Measurements from ENCODE around the gene ARMC7.
"Not testable (repeated sequence)": the region's sequence is repeated elsewhere in the genome, so short reads cannot be mapped to it uniquely, and the experiment has no call there.

Gene ARMC7

GRCh38 chr17:75109407-75110233 is at the start of gene ARMC7:
Gene ARMC7, plus strand, starts transcription at chr17:75109969. Its CDS starts 320 bp downstream, at chr17:75110289.
- DNase-seq (ENCODE audit: low read depth in 3 of 3) = peak; percentile 82 to 94 (median 89)

- no peak for DNase-seq (ENCODE audit: low read depth in 3 of 3)
Measured at GRCh38 chr17:75060434-75061054, 49.2 kb upstream of the ARMC7 start.

- no peak for DNase-seq (ENCODE audit: low read depth in 3 of 3)
Measured at GRCh38 chr17:75061055-75061438, 48.7 kb upstream of the ARMC7 start.

- no peak for DNase-seq (ENCODE audit: low read depth in 3 of 3)
Measured at GRCh38 chr17:75061618-75062017, 48.2 kb upstream of the ARMC7 start.

GRCh38 chr17:75063201-75063600 is 46.6 kb upstream of the ARMC7 start:
- no peak for DNase-seq (ENCODE audit: low read depth in 3 of 3)

- no peak for DNase-seq (ENCODE audit: low read depth in 3 of 3)
Measured at GRCh38 chr17:75063626-75064025, 46.1 kb upstream of the ARMC7 start.

- DNase-seq (ENCODE audit: low read depth in 3 of 3) = no peak
Measured at GRCh38 chr17:75064040-75064439, 45.7 kb upstream of the ARMC7 start.

GRCh38 chr17:75064460-75064859 is 45.3 kb upstream of the ARMC7 start:
- no peak for DNase-seq (ENCODE audit: low read depth in 3 of 3)

GRCh38 chr17:75064867-75065561 is 44.8 kb upstream of the ARMC7 start:
- no peak for DNase-seq (ENCODE audit: low read depth in 3 of 3)

GRCh38 chr17:75065562-75066151 is 44.1 kb upstream of the ARMC7 start:
- peak in 1 of 3 experiments; percentile 24 for DNase-seq (ENCODE audit: low read depth in 3 of 3)

GRCh38 chr17:75067856-75068255 is 41.9 kb upstream of the ARMC7 start:
- no peak for DNase-seq (ENCODE audit: low read depth in 3 of 3)

- no peak for DNase-seq (ENCODE audit: low read depth in 3 of 3)
Measured at GRCh38 chr17:75068750-75069149, 41.0 kb upstream of the ARMC7 start.

GRCh38 chr17:75069783-75070182 is 40.0 kb upstream of the ARMC7 start:
- DNase-seq (ENCODE audit: low read depth in 3 of 3) = no peak

GRCh38 chr17:75071478-75072271 is 38.1 kb upstream of the ARMC7 start:
- DNase-seq (ENCODE audit: low read depth in 3 of 3) = not testable (repeated sequence)

- not testable (repeated sequence) for DNase-seq (ENCODE audit: low read depth in 3 of 3)
Measured at GRCh38 chr17:75072909-75073308, 36.9 kb upstream of the ARMC7 start.

GRCh38 chr17:75073618-75074047 is 36.1 kb upstream of the ARMC7 start:
- no peak for DNase-seq (ENCODE audit: low read depth in 3 of 3)

GRCh38 chr17:75074532-75074931 is 35.2 kb upstream of the ARMC7 start:
- no peak for DNase-seq (ENCODE audit: low read depth in 3 of 3)

GRCh38 chr17:75075597-75076336 is 34.0 kb upstream of the ARMC7 start:
- no peak for DNase-seq (ENCODE audit: low read depth in 3 of 3)

- no peak for DNase-seq (ENCODE audit: low read depth in 3 of 3)
Measured at GRCh38 chr17:75077072-75077495, 32.7 kb upstream of the ARMC7 start.

GRCh38 chr17:75077496-75078283 is 32.1 kb upstream of the ARMC7 start:
- DNase-seq (ENCODE audit: low read depth in 3 of 3) = peak in 1 of 3 experiments; percentile 51

Data from stimulated activated CD4-positive, alpha-beta T cell treated with anti-CD3 and anti-CD28 coated beads, TNF-alpha, amount 100 ng/mL, for 24 hours (primary cell).